SK-N-SH treated with all-trans-retinoic acid at 6 μM for 48 hours (cell line): ENCODE results near the gene DEFB125.

Experiments used
- ESRRG ChIP-seq: fragments of 250-450 bp; sonication (Bioruptor Pico); IDR thresholded peaks from 2 replicates; pipeline ENCODE4 v1.6.1; 2021; ENCODE audit warnings: mild to moderate bottlenecking
- PATZ1 ChIP-seq: fragments of 250-450 bp; sonication (Bioruptor Pico); IDR thresholded peaks from 2 replicates; pipeline ENCODE4 v1.8.0; 2020; ENCODE audit warnings: mild to moderate bottlenecking, moderate library complexity, borderline replicate concordance
- RARB ChIP-seq: fragments of 250-450 bp; sonication (Bioruptor Pico); IDR thresholded peaks from 2 replicates; pipeline ENCODE4 v1.8.0; 2021; ENCODE audit warnings: mild to moderate bottlenecking, moderate library complexity
- ZFP30 ChIP-seq: fragments of 450-650 bp; formaldehyde crosslinking; IDR thresholded peaks from 2 replicates; pipeline ENCODE4 v1.5.0; 2022; ENCODE audit warnings: mild to moderate bottlenecking, moderate library complexity
- ZNF8 ChIP-seq: fragments of 450-650 bp; formaldehyde crosslinking; IDR thresholded peaks from 2 replicates; pipeline ENCODE4 v1.5.0; 2020; ENCODE audit warnings: mild to moderate bottlenecking, moderate library complexity

GRCh38 chr20:101975-102374 is 14.5 kb downstream of the DEFB125 start:
- TF ChIP-seq RARB (CRISPR knock-in tag) (no peak), PATZ1 (no peak), ZFP30 (CRISPR knock-in tag) (no peak), ESRRG (CRISPR knock-in tag) (no peak), ZNF8 (CRISPR knock-in tag) (no peak)
